Kidney capillary endothelial cell (primary cell): Measurements from ENCODE around the gene PPM1B.
"Not testable (repeated sequence)": the region's sequence is repeated elsewhere in the genome, so short reads cannot be mapped to it uniquely, and the experiment has no call there.

Source experiments
- DNase-seq: peaks from one replicate; pipeline ENCODE4 v3.0.0-alpha.2; 2018; ENCODE audit warnings: low spot score

Gene PPM1B

GRCh38 chr2:44163777-44164176 lies 4.9 kb upstream of the PPM1B start:
- DNase-seq: no peak

- DNase-seq: no peak
Measured at GRCh38 chr2:44164617-44165016, 4.1 kb upstream of the PPM1B start.

- no peak for DNase-seq
Measured at GRCh38 chr2:44166096-44166495, 2.6 kb upstream of the PPM1B start.

- DNase-seq: no peak
Measured at GRCh38 chr2:44167311-44167907, 1.3 kb upstream of the PPM1B start.

GRCh38 chr2:44167908-44168680 lies 581 bp upstream of the PPM1B start:
- DNase-seq: peak; percentile 100

- DNase-seq: peak; percentile 46
Measured at GRCh38 chr2:44169155-44169898, 652 bp downstream of the PPM1B start.

GRCh38 chr2:44170311-44170717 lies 1.6 kb downstream of the PPM1B start:
- DNase-seq: peak; percentile 9

GRCh38 chr2:44171018-44171417 lies 2.3 kb downstream of the PPM1B start:
- peak; percentile 7 for DNase-seq

- not testable (repeated sequence) for DNase-seq
Measured at GRCh38 chr2:44171442-44171841, 2.8 kb downstream of the PPM1B start.

- no peak for DNase-seq
Measured at GRCh38 chr2:44172576-44172975, 3.9 kb downstream of the PPM1B start.

GRCh38 chr2:44178950-44179349 lies 10.3 kb downstream of the PPM1B start:
- no peak for DNase-seq

- no peak for DNase-seq
Measured at GRCh38 chr2:44181648-44182047, 13.0 kb downstream of the PPM1B start.

GRCh38 chr2:44184106-44184505 lies 15.4 kb downstream of the PPM1B start:
- DNase-seq: no peak

- no peak for DNase-seq
Measured at GRCh38 chr2:44186810-44187209, 18.1 kb downstream of the PPM1B start.

- DNase-seq: no peak
Measured at GRCh38 chr2:44187251-44187650, 18.6 kb downstream of the PPM1B start.

- DNase-seq: no peak
Measured at GRCh38 chr2:44188696-44189095, 20.0 kb downstream of the PPM1B start.

- DNase-seq: no peak
Measured at GRCh38 chr2:44189104-44189503, 20.4 kb downstream of the PPM1B start.

GRCh38 chr2:44190526-44190925 lies 21.9 kb downstream of the PPM1B start:
- no peak for DNase-seq

GRCh38 chr2:44191739-44192138 lies 23.1 kb downstream of the PPM1B start:
- no peak for DNase-seq

GRCh38 chr2:44192646-44193045 lies 24.0 kb downstream of the PPM1B start:
- no peak for DNase-seq

- DNase-seq: no peak
Measured at GRCh38 chr2:44195714-44196113, 27.0 kb downstream of the PPM1B start.

GRCh38 chr2:44197816-44198215 lies 29.1 kb downstream of the PPM1B start:
- DNase-seq: no peak

- DNase-seq: no peak
Measured at GRCh38 chr2:44200011-44200410, 31.3 kb downstream of the PPM1B start.
